CD14-positive monocyte (primary cell): Measurements from ENCODE around the gene SDK1. TPM values are rescaled to one million over a fixed set of nuclear protein-coding genes. Genes with fewer than 3 reads are reported as not detected.

ENCODE experiments used
- DNase-seq, 3 donors: peaks; one replicate each; pipeline ENCODE4 v3.0.0-alpha.2; 2011 to 2022
- H2AFZ ChIP-seq: 2 replicates; pipeline ENCODE4 v1.6.0; 2012; ENCODE audit warnings: mild to moderate bottlenecking, low read depth, low read length, inconsistent platforms; ENCODE audit not compliant: insufficient read depth, poor library complexity, severe bottlenecking
- H3K27ac ChIP-seq, 2 donors: 1 replicate in 1 of 2; 2 replicates in 1 of 2; pipeline ENCODE4 v1.5.1; 2012 to 2013; ENCODE audit warnings: low read length in 2 of 2, control low read depth in 1 of 2, inconsistent platforms in 1 of 2, low read depth in 1 of 2, mild to moderate bottlenecking in 1 of 2
- H3K27me3 ChIP-seq, 2 donors: one replicate each; pipeline versions ENCODE4 v1.6.0 to v1.6.1; 2011 to 2013; ENCODE audit warnings: low read length in 2 of 2; ENCODE audit not compliant: control insufficient read depth in 2 of 2, insufficient read depth in 2 of 2
- H3K36me3 ChIP-seq, 2 donors: replicated peaks in 1 of 2; 1 replicate in 1 of 2; 2 replicates in 1 of 2; pipeline versions ENCODE4 v1.5.1 to v1.6.1; 2012 to 2013; ENCODE audit warnings: low read length in 2 of 2, control low read depth in 1 of 2, inconsistent platforms in 1 of 2, mild to moderate bottlenecking in 1 of 2; ENCODE audit not compliant: insufficient read depth in 2 of 2, control insufficient read depth in 1 of 2
- H3K4me1 ChIP-seq, 2 donors: 1 replicate in 1 of 2; 2 replicates in 1 of 2; pipeline versions ENCODE4 v1.5.1 to v1.6.1; 2012 to 2013; ENCODE audit warnings: low read length in 2 of 2, control low read depth in 1 of 2, inconsistent platforms in 1 of 2, mild to moderate bottlenecking in 1 of 2, moderate library complexity in 1 of 2; ENCODE audit not compliant: insufficient read depth in 2 of 2, control insufficient read depth in 1 of 2
- H3K4me2 ChIP-seq: replicated peaks from 2 replicates; pipeline ENCODE3; 2012; ENCODE audit warnings: low read length, moderate library complexity, mild to moderate bottlenecking; ENCODE audit not compliant: poor library complexity, severe bottlenecking; ENCODE audit errors: extremely low read depth
- H3K4me3 ChIP-seq, 3 experiments: fragments of 200-600 bp in 1 of 3; sonication (generic) in 1 of 3; replicated peaks in 1 of 3; 1 replicate in 2 of 3; 2 replicates in 1 of 3; pipeline ENCODE4 v1.5.1; 2011 to 2013; ENCODE audit warnings: low read length in 3 of 3, mild to moderate bottlenecking in 3 of 3, control low read depth in 2 of 3, low read depth in 2 of 3, inconsistent platforms in 1 of 3, moderate library complexity in 1 of 3
- H3K79me2 ChIP-seq: 2 replicates; pipeline ENCODE4 v1.6.0; 2012; ENCODE audit warnings: mild to moderate bottlenecking, control low read depth, inconsistent platforms, low read length, moderate library complexity; ENCODE audit not compliant: insufficient read depth
- H3K9ac ChIP-seq: 2 replicates; pipeline ENCODE4 v1.6.0; 2017; ENCODE audit warnings: low read length, mild to moderate bottlenecking; ENCODE audit not compliant: insufficient read depth, poor library complexity, severe bottlenecking
- H3K9me3 ChIP-seq, 2 donors: replicated peaks in 1 of 2; 1 replicate in 1 of 2; 2 replicates in 1 of 2; pipeline versions ENCODE4 v1.5.1 to v1.6.1; 2012 to 2013; ENCODE audit warnings: low read length in 2 of 2, control low read depth in 1 of 2; ENCODE audit not compliant: control insufficient read depth in 1 of 2, insufficient read depth in 1 of 2
- H4K20me1 ChIP-seq: 2 replicates; pipeline ENCODE4 v1.6.0; 2012; ENCODE audit warnings: mild to moderate bottlenecking, low read length, control low read depth, moderate library complexity; ENCODE audit not compliant: insufficient read depth
- H3K27ac Mint-ChIP-seq, 7 donors: one replicate each; pipeline ENCODE4 v1.8.0; 2020; ENCODE audit warnings: mild to moderate bottlenecking in 7 of 7, mixed read lengths in 7 of 7, moderate library complexity in 6 of 7, inconsistent platforms in 2 of 7
- H3K27me3 Mint-ChIP-seq, 3 donors: one replicate each; pipeline ENCODE4 v1.8.0; 2021 to 2022; ENCODE audit warnings: low read depth in 3 of 3, mild to moderate bottlenecking in 3 of 3, mixed read lengths in 3 of 3, moderate library complexity in 3 of 3, inconsistent platforms in 1 of 3
- H3K36me3 Mint-ChIP-seq, 2 donors: one replicate each; pipeline ENCODE4 v1.8.0; 2020; ENCODE audit warnings: mixed read lengths in 2 of 2, inconsistent platforms in 1 of 2, mild to moderate bottlenecking in 1 of 2
- H3K4me1 Mint-ChIP-seq: one replicate; pipeline ENCODE4 v1.8.0; 2020; ENCODE audit warnings: mild to moderate bottlenecking, mixed read lengths
- H3K4me3 Mint-ChIP-seq, 2 donors: one replicate each; pipeline ENCODE4 v1.8.0; 2020; ENCODE audit warnings: mild to moderate bottlenecking in 2 of 2, mixed read lengths in 2 of 2, moderate library complexity in 1 of 2
- H3K9me3 Mint-ChIP-seq, 7 donors: one replicate each; pipeline ENCODE4 v1.8.0; 2020 to 2022; ENCODE audit warnings: mixed read lengths in 7 of 7, mild to moderate bottlenecking in 6 of 7, moderate library complexity in 6 of 7, inconsistent platforms in 2 of 7
- WGBS: methylation state at CpG from one replicate; pipeline ENCODE4 v1.1.5; 2013; ENCODE audit warnings: missing lambda C conversion rate; ENCODE audit not compliant: insufficient coverage; 5-methylcytosine and 5-hydroxymethylcytosine counted together
- intact Hi-C, 2 donors: fragments of 100-400 bp; cut with micrococcal nuclease; formaldehyde crosslinking; loops; one replicate each; pipeline versions ENCODE4 v1.15.0 to v1.15.1; 2023
- polyA plus RNA-seq, 3 donors: library from polyadenylated mRNA; depleted of rRNA in 1 of 3; unstranded in 2 of 3; stranded (reverse) in 1 of 3; fragments of 300-500 nt in 2 of 3; fragments of >200 nt in 1 of 3; fragmentation: Illumina TruSeq in 2 of 3; gene quantifications; 1 replicate in 2 of 3; 2 replicates in 1 of 3; pipeline ENCODE4 v1.2.3, GENCODE V29; 2012 to 2021
- TF ChIP-seq, protein P1 (sequence below): fragments of 200-600 bp; IDR thresholded peaks from one replicate; pipeline ENCODE4 v1.8.0; 2022; ENCODE audit warnings: antibody characterized with exemption, mild to moderate bottlenecking

The SDK1 gene
- polyA plus RNA-seq, 3 donors, result 0.01 TPM; not detected in 2

DNA sequence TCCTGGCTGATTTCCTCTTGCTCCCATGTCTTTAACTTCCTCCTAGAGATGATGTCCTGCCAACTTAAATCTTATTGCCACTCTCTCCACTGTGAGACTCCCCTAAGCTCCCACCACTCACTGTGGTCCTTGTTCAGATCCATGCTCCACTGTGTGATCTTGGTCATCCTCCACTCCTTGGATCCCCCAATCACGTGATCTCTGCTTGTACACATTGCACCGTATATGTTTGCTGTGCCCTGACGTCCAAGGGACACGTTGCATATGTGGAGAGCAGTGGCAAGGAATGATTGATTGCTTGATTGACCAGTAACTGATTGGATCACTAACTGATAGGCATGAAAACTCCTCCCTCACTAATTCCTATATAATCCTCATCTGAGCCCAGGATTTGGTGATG lies 395.1 kb downstream of the SDK1 start:
- WGBS, result no CpG with 5 or more reads among the region's 4 CpGs
- H3K4me3 ChIP-seq, result no peak overlapping the region
- H3K4me1 ChIP-seq, result no peaks in the 10 kb centered on the region
- H3K36me3 Mint-ChIP-seq, result no peaks in the 10 kb centered on the region
- no peak overlapping the region for H3K27ac ChIP-seq
- H3K27me3 Mint-ChIP-seq, result peaks cover 0 to 2% (median 1%) of the 10 kb centered on the region in 3 donors
- no peak overlapping the region for H3K9ac ChIP-seq
- H3K9me3 ChIP-seq, result no peaks in the 10 kb centered on the region
- TF ChIP-seq, protein P1, sequence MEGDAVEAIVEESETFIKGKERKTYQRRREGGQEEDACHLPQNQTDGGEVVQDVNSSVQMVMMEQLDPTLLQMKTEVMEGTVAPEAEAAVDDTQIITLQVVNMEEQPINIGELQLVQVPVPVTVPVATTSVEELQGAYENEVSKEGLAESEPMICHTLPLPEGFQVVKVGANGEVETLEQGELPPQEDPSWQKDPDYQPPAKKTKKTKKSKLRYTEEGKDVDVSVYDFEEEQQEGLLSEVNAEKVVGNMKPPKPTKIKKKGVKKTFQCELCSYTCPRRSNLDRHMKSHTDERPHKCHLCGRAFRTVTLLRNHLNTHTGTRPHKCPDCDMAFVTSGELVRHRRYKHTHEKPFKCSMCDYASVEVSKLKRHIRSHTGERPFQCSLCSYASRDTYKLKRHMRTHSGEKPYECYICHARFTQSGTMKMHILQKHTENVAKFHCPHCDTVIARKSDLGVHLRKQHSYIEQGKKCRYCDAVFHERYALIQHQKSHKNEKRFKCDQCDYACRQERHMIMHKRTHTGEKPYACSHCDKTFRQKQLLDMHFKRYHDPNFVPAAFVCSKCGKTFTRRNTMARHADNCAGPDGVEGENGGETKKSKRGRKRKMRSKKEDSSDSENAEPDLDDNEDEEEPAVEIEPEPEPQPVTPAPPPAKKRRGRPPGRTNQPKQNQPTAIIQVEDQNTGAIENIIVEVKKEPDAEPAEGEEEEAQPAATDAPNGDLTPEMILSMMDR, result no peak
- no peak for DNase-seq
- intact Hi-C loops, result no loop called here
- no peaks in the 10 kb centered on the region for H3K79me2 ChIP-seq
- H3K4me2 ChIP-seq, result no peak overlapping the region
- H3K9me3 Mint-ChIP-seq, result peaks cover 0 to 5% (median 2%) of the 10 kb centered on the region in 7 donors
- H3K4me3 Mint-ChIP-seq, result no peak overlapping the region
- H3K36me3 ChIP-seq, result no peaks in the 10 kb centered on the region
- H2AFZ ChIP-seq, result no peak overlapping the region
- H4K20me1 ChIP-seq, result no peaks in the 10 kb centered on the region
- peaks cover 5% of the 10 kb centered on the region for H3K4me1 Mint-ChIP-seq
- H3K27me3 ChIP-seq, result no peaks in the 10 kb centered on the region
- no peak overlapping the region for H3K27ac Mint-ChIP-seq

DNA sequence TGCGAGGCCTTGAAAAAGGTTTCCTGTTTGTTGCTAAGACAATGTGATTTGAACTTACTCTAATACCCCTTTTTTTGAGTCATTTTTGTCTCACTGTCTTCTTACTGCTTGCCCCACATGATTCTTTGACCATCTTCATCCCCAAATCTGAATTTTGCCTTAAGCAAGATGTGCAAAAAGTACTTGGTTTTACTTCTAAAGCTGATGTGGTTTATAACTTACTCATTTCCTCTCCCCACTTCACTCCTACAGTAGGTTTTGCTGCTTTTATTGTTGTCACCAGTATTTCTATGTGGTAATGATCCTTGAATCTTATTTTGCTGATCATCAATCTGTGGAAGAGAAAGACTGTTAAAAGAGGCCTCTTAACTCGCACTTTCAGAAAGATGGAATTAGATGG lies 396.4 kb downstream of the SDK1 start:
- Histone ChIP-seq H3K27ac (no peak overlapping the region), H4K20me1 (no peaks in the 10 kb centered on the region), H3K9me3 (no peaks in the 10 kb centered on the region), H3K4me2 (no peak overlapping the region), H2AFZ (no peak overlapping the region), H3K4me3 (no peak overlapping the region), H3K79me2 (no peaks in the 10 kb centered on the region), H3K9ac (no peak overlapping the region), H3K4me1 (no peaks in the 10 kb centered on the region), H3K36me3 (no peaks in the 10 kb centered on the region), H3K27me3 (no peaks in the 10 kb centered on the region)
- intact Hi-C loops, result no loop called here
- peaks cover 0 to 2% (median 1%) of the 10 kb centered on the region in 3 donors for H3K27me3 Mint-ChIP-seq
- peaks cover 0 to 5% (median 2%) of the 10 kb centered on the region in 7 donors for H3K9me3 Mint-ChIP-seq
- no peaks in the 10 kb centered on the region for H3K36me3 Mint-ChIP-seq
- TF ChIP-seq, protein P1, result no peak
- 100% methylated on average over 1 of the region's 2 CpGs for WGBS
- no peak for DNase-seq
- H3K4me1 Mint-ChIP-seq, result peaks cover 5% of the 10 kb centered on the region
- H3K27ac Mint-ChIP-seq, result no peak overlapping the region
- no peak overlapping the region for H3K4me3 Mint-ChIP-seq
